Transverse colon (tissue), 4 donors: ENCODE measurements around the gene CNKSR3. TPM values are rescaled to one million over a fixed set of nuclear protein-coding genes. Genes with fewer than 3 reads are reported as not detected.

Experiments used
- DNase-seq: peaks from one replicate; pipeline ENCODE4 v3.0.0-alpha.2; 2019
- H3K27ac ChIP-seq, 4 donors: fragments of 200-600 bp; sonication (generic); 2 replicates each; pipeline ENCODE4 v1.5.1; 2016 to 2018; ENCODE audit warnings: inconsistent platforms in 4 of 4
- H3K27me3 ChIP-seq: fragments of 200-600 bp; sonication (generic); 2 replicates; pipeline ENCODE4 v1.5.1; 2017; ENCODE audit warnings: inconsistent platforms
- H3K36me3 ChIP-seq, 4 donors: fragments of 200-600 bp; sonication (generic); 2 replicates each; pipeline ENCODE4 v1.5.1; 2017 to 2019; ENCODE audit warnings: inconsistent platforms in 4 of 4
- H3K4me1 ChIP-seq, 4 donors: fragments of 200-600 bp; sonication (generic); 2 replicates each; pipeline ENCODE4 v1.5.1; 2017 to 2020; ENCODE audit warnings: inconsistent platforms in 4 of 4
- H3K4me3 ChIP-seq, 4 donors: fragments of 200-600 bp; sonication (generic); 1 replicate in 1 of 4; 2 replicates in 3 of 4; pipeline versions ENCODE4 v1.5.1 to v1.6.1; 2017 to 2019; ENCODE audit warnings: inconsistent platforms in 4 of 4
- H3K9me3 ChIP-seq, 2 donors: fragments of 200-600 bp; sonication (generic); 2 replicates each; pipeline ENCODE4 v1.5.1; 2017 to 2019; ENCODE audit warnings: inconsistent platforms in 2 of 2
- CTCF ChIP-seq, 5 experiments: fragments of 200-600 bp in 3 of 5; fragments of 450-650 bp in 2 of 5; sonication (generic) in 3 of 5; IDR thresholded peaks; 1 replicate in 2 of 5; 2 replicates in 3 of 5; pipeline ENCODE4 v1.5.1; 2016 to 2017; ENCODE audit warnings: antibody characterized with exemption in 5 of 5, inconsistent platforms in 3 of 5, mild to moderate bottlenecking in 2 of 5, moderate library complexity in 1 of 5
- EP300 ChIP-seq: sonication (generic); formaldehyde crosslinking; IDR thresholded peaks from one replicate; pipeline ENCODE4 v1.6.1; 2017; ENCODE audit warnings: antibody characterized with exemption, low read depth
- POLR2A ChIP-seq: fragments of 450-650 bp; IDR thresholded peaks from one replicate; pipeline ENCODE4 v1.6.1; 2016; ENCODE audit warnings: antibody characterized with exemption, mild to moderate bottlenecking, moderate library complexity
- POLR2AphosphoS5 ChIP-seq, 3 donors: sonication (generic); formaldehyde crosslinking; IDR thresholded peaks; one replicate each; pipeline ENCODE4 v1.6.1; 2016; ENCODE audit warnings: antibody characterized with exemption in 3 of 3
- WGBS, 2 donors: methylation state at CpG; one replicate each; pipeline ENCODE4 v1.1.5; 2018; ENCODE audit warnings: low coverage in 1 of 2; 5-methylcytosine and 5-hydroxymethylcytosine counted together
- in situ Hi-C, 4 donors: fragments of 200-750 bp; cut with MboI; loops; one replicate each; pipeline versions ENCODE4 v1.15.0 to v1.15.1; 2017; ENCODE audit warnings: low sequenced_read_pairs in 3 of 4, low pct_ligation_motif_present in 1 of 4, low pct_unique_long_range_greater_than_20kb in 1 of 4
- intact Hi-C: fragments of 100-400 bp; cut with DNase I; formaldehyde crosslinking; loops from one replicate; pipeline ENCODE4 v1.15.1; 2023; ENCODE audit warnings: low total_unique reads
- total RNA-seq, 4 donors: library from RNA; depleted of rRNA; stranded (reverse); fragments of >200 nt; gene quantifications; one replicate each; pipeline ENCODE4 v1.1.0, GENCODE V29; 2016

The CNKSR3 gene
- total RNA-seq, 4 donors from 2014 or later: 4.0 to 27.3 (median 16.9) TPM

DNA sequence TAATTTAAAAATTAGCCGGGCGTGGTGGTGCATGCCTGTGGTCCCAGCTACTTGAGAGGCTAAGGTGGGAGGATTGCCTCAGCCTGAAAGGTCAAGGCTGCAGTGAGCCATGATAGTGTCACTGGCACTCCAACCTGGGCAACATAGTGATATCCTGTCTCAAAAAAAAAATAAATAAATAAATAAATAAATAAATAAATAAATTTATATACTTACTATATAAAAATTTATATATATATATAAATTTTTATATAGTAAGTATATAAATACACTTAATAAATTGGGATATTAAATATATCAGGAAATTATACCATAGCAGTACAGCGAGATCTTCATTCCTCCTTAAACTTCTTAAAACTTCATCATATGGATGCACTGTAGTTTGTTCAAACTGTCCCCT is 130.9 kb downstream of the CNKSR3 start:
- Histone ChIP-seq H3K27ac (no peak overlapping the region), H3K4me3 (no peak overlapping the region), H3K36me3 (no peaks in the 10 kb centered on the region), H3K4me1 (peaks cover 0 to 4% (median 0%) of the 10 kb centered on the region in 4 donors), H3K27me3 (no peaks in the 10 kb centered on the region), H3K9me3 (no peaks in the 10 kb centered on the region)
- TF ChIP-seq POLR2AphosphoS5 (IDR thresholded peaks at IDR 0.05): no peak
- no peak for TF ChIP-seq CTCF (IDR thresholded peaks at IDR 0.05)
- no peak for TF ChIP-seq EP300
- no peak for TF ChIP-seq POLR2A
- no peak for DNase-seq
- WGBS, 2 donors: 88 to 98% methylated on average over 1 to 3 of the region's 3 CpGs
- intact Hi-C loops: no loop called here
- in situ Hi-C loops: no loop called here

- no peak for DNase-seq
- Histone ChIP-seq H3K27ac (no peak overlapping the region), H3K27me3 (no peaks in the 10 kb centered on the region), H3K36me3 (no peaks in the 10 kb centered on the region), H3K4me1 (no peaks in the 10 kb centered on the region), H3K4me3 (no peak overlapping the region), H3K9me3 (no peaks in the 10 kb centered on the region)
- TF ChIP-seq CTCF (IDR thresholded peaks at IDR 0.05) (no peak), POLR2A (no peak), POLR2AphosphoS5 (IDR thresholded peaks at IDR 0.05) (no peak), EP300 (no peak)
- WGBS, 2 donors: 76 to 92% methylated on average over 2 of the region's 2 CpGs
- in situ Hi-C loops (no loop called here), intact Hi-C loops (no loop called here)
Observed at GRCh38 chr6:154378518-154378917, 132.0 kb downstream of the CNKSR3 start.

- 88 to 89% methylated on average over 4 of the region's 4 CpGs for WGBS, 2 donors
- Histone ChIP-seq H3K27ac (no peak overlapping the region), H3K4me3 (no peak overlapping the region), H3K9me3 (no peaks in the 10 kb centered on the region), H3K27me3 (no peaks in the 10 kb centered on the region), H3K36me3 (no peaks in the 10 kb centered on the region), H3K4me1 (no peaks in the 10 kb centered on the region)
- TF ChIP-seq POLR2A (no peak), CTCF (IDR thresholded peaks at IDR 0.05) (no peak), POLR2AphosphoS5 (IDR thresholded peaks at IDR 0.05) (no peak), EP300 (no peak)
- intact Hi-C loops (no loop called here), in situ Hi-C loops (no loop called here)
- no peak for DNase-seq
Observed at GRCh38 chr6:154377726-154378125, 132.8 kb downstream of the CNKSR3 start.

GRCh38 chr6:154373971-154374370 is 136.5 kb downstream of the CNKSR3 start:
- intact Hi-C loops (no loop called here), in situ Hi-C loops (loop anchor here in 1 of 4 donors (25.0 kb wide), 1 partner anchor 212 kb away; no protein-coding TSS in a partner anchor)
- Histone ChIP-seq H3K4me1 (peaks cover 0 to 5% (median 0%) of the 10 kb centered on the region in 4 donors), H3K27me3 (no peaks in the 10 kb centered on the region), H3K36me3 (no peaks in the 10 kb centered on the region), H3K9me3 (no peaks in the 10 kb centered on the region), H3K27ac (no peak overlapping the region), H3K4me3 (no peak overlapping the region)
- TF ChIP-seq EP300 (no peak), POLR2A (no peak), CTCF (IDR thresholded peaks at IDR 0.05) (no peak), POLR2AphosphoS5 (IDR thresholded peaks at IDR 0.05) (no peak)
- 86 to 93% methylated on average over 2 of the region's 2 CpGs for WGBS, 2 donors
- no peak for DNase-seq
